ENCODE results near the gene ECHDC3.

- peak; percentile 84 to 96 (median 95) for TF ChIP-seq CTCF (IDR thresholded peaks at IDR 0.05)
- TF ChIP-seq POLR2A (IDR thresholded peaks at IDR 0.05): peak in 1 of 3 donors; percentile 6
These were observed 15.8 kb downstream of the ECHDC3 start for GRCh38 chr10:11757821-11758463.
